IMR-90 (cell line): ENCODE measurements around the gene DNAJC5G. TPM values are rescaled to one million over a fixed set of nuclear protein-coding genes. Genes with fewer than 3 reads are reported as not detected.
A peak's percentile ranks its signal among the peaks of the same experiment; 100 is the strongest.

ENCODE experiments used
- ATAC-seq: fragments of 200-7000 bp; cut with Tn5 transposase; 2 replicates; pipeline ENCODE4 v1.9.1; 2020; ENCODE audit warnings: low read depth, mild to moderate bottlenecking, moderate library complexity
- BruUV-seq: library from RNA; stranded (reverse); fragments of 400-500 nt; replicated peaks from 2 replicates; lab custom pipeline; 2021; lab: Mats Ljungman, UMichigan
- CTCF ChIA-PET: fragments of 300-600 bp; formaldehyde crosslinking; extraction: SDS; loops from one replicate; lab custom pipeline; 2021; ENCODE audit warnings: antibody characterized with exemption; lab: Yijun Ruan, JAX
- POLR2A ChIA-PET: fragments of 300-600 bp; sonication (Branson Sonifier 250); formaldehyde crosslinking; loops from one replicate; lab custom pipeline; 2022; ENCODE audit warnings: antibody characterized with exemption; ENCODE audit not compliant: unreplicated experiment; lab: Charles Lee
- DNase-seq: peaks from one replicate; pipeline ENCODE4 v3.0.0; 2013
- H2AFZ ChIP-seq: replicated peaks from 2 replicates; pipeline ENCODE3; 2013; ENCODE audit warnings: low read length, mild to moderate bottlenecking; ENCODE audit not compliant: poor library complexity
- H2AK5ac ChIP-seq: 2 replicates; pipeline ENCODE4 v1.6.1; 2013; ENCODE audit warnings: low read depth, low read length, inconsistent platforms
- H2AK9ac ChIP-seq: replicated peaks from 2 replicates; pipeline ENCODE3; 2013; ENCODE audit warnings: mild to moderate bottlenecking, low read depth, low read length, moderate library complexity; ENCODE audit not compliant: poor library complexity
- H2BK120ac ChIP-seq: 2 replicates; pipeline ENCODE4 v1.6.1; 2013; ENCODE audit warnings: low read depth, low read length, inconsistent platforms
- H2BK15ac ChIP-seq: 3 replicates; pipeline ENCODE4 v1.6.1; 2013; ENCODE audit warnings: low read depth, low read length, inconsistent platforms
- H2BK20ac ChIP-seq: 2 replicates; pipeline ENCODE4 v1.6.1; 2013; ENCODE audit warnings: low read depth, mild to moderate bottlenecking, inconsistent platforms, low read length, moderate library complexity
- H2BK5ac ChIP-seq: 2 replicates; pipeline ENCODE4 v1.6.1; 2013; ENCODE audit warnings: mild to moderate bottlenecking, low read depth, low read length, inconsistent platforms; ENCODE audit not compliant: poor library complexity, severe bottlenecking
- H3K14ac ChIP-seq: replicated peaks from 2 replicates; pipeline ENCODE4 v1.6.1; 2013; ENCODE audit warnings: low read depth, low read length, inconsistent platforms
- H3K18ac ChIP-seq: 2 replicates; pipeline ENCODE4 v1.6.1; 2013; ENCODE audit warnings: low read depth, low read length, control low read depth
- H3K23ac ChIP-seq: 2 replicates; pipeline ENCODE4 v1.6.1; 2013; ENCODE audit warnings: low read depth, low read length, inconsistent platforms
- H3K27ac ChIP-seq: 2 replicates; pipeline ENCODE4 v1.5.1; 2013; ENCODE audit warnings: mild to moderate bottlenecking, control low read depth, low read length; ENCODE audit not compliant: insufficient read depth
- H3K27me3 ChIP-seq: 2 replicates; pipeline ENCODE4 v1.6.1; 2013; ENCODE audit warnings: low read length; ENCODE audit not compliant: control insufficient read depth, insufficient read depth
- H3K36me3 ChIP-seq: 2 replicates; pipeline ENCODE4 v1.6.1; 2013; ENCODE audit warnings: low read length, mixed read lengths; ENCODE audit not compliant: control insufficient read depth, insufficient read depth
- H3K4ac ChIP-seq: 2 replicates; pipeline ENCODE4 v1.6.1; 2013; ENCODE audit warnings: low read depth, low read length, inconsistent platforms
- H3K4me1 ChIP-seq: 2 replicates; pipeline ENCODE4 v1.6.1; 2013; ENCODE audit warnings: low read length, mixed read lengths; ENCODE audit not compliant: control insufficient read depth, insufficient read depth
- H3K4me2 ChIP-seq: 2 replicates; pipeline ENCODE4 v1.6.1; 2013; ENCODE audit warnings: low read depth, mild to moderate bottlenecking, control low read depth, low read length, moderate library complexity
- H3K4me3 ChIP-seq: 2 replicates; pipeline ENCODE4 v1.5.1; 2013; ENCODE audit warnings: low read depth, mild to moderate bottlenecking, control low read depth, low read length, moderate library complexity; ENCODE audit not compliant: insufficient read depth
- H3K56ac ChIP-seq: 2 replicates; pipeline ENCODE4 v1.6.1; 2013; ENCODE audit warnings: low read length, inconsistent platforms; ENCODE audit not compliant: insufficient read depth; ENCODE audit errors: extremely low read depth
- H3K79me1 ChIP-seq, 2 experiments: 2 replicates each; pipeline ENCODE4 v1.6.1; 2013; ENCODE audit warnings: low read length in 2 of 2, inconsistent platforms in 1 of 2, low read depth in 1 of 2
- H3K9ac ChIP-seq: 2 replicates; pipeline ENCODE4 v1.6.1; 2013; ENCODE audit warnings: low read depth, low read length, control low read depth
- H3K9me1 ChIP-seq: 2 replicates; pipeline ENCODE4 v1.6.1; 2013; ENCODE audit warnings: low read length, inconsistent platforms; ENCODE audit not compliant: insufficient read depth
- H3K9me3 ChIP-seq: 2 replicates; pipeline ENCODE4 v1.6.1; 2013; ENCODE audit warnings: low read length; ENCODE audit not compliant: control insufficient read depth, insufficient read depth
- H4K20me1 ChIP-seq: 2 replicates; pipeline ENCODE4 v1.6.1; 2013; ENCODE audit warnings: low read length, inconsistent platforms; ENCODE audit not compliant: insufficient read depth
- H4K5ac ChIP-seq: 2 replicates; pipeline ENCODE4 v1.6.1; 2013; ENCODE audit warnings: mild to moderate bottlenecking, low read depth, low read length, control low read depth
- H4K8ac ChIP-seq, 2 experiments: 2 replicates each; pipeline ENCODE4 v1.6.1; 2013; ENCODE audit warnings: low read depth in 2 of 2, low read length in 2 of 2, control low read depth in 1 of 2, inconsistent platforms in 1 of 2
- H4K91ac ChIP-seq: 2 replicates; pipeline ENCODE4 v1.6.1; 2013; ENCODE audit warnings: low read depth, low read length, inconsistent platforms; ENCODE audit not compliant: insufficient read depth
- BHLHE40 ChIP-seq: fragments of 150-350 bp; IDR thresholded peaks from 2 replicates; pipeline ENCODE4 v1.6.1; 2016; ENCODE audit warnings: mild to moderate bottlenecking, low read depth, low read length
- CEBPB ChIP-seq: IDR thresholded peaks from 2 replicates; pipeline ENCODE4 v1.6.1; 2012; ENCODE audit warnings: low read depth, low read length, improper control_type of control experiment
- CHD1 ChIP-seq: IDR thresholded peaks from 2 replicates; pipeline ENCODE4 v1.6.1; 2012; ENCODE audit warnings: low read depth, low read length, improper control_type of control experiment
- FOS ChIP-seq: fragments of 150-350 bp; IDR thresholded peaks from 2 replicates; pipeline ENCODE4 v1.6.1; 2016; ENCODE audit warnings: low read depth, low read length
- MAFK ChIP-seq: IDR thresholded peaks from 2 replicates; pipeline ENCODE4 v1.6.1; 2012; ENCODE audit warnings: low read depth, low read length, improper control_type of control experiment
- MAZ ChIP-seq: IDR thresholded peaks from 2 replicates; pipeline ENCODE4 v1.6.1; 2012; ENCODE audit warnings: low read depth, mild to moderate bottlenecking, low read length, improper control_type of control experiment, moderate library complexity, borderline replicate concordance
- MXI1 ChIP-seq: IDR thresholded peaks from 2 replicates; pipeline ENCODE4 v1.6.1; 2012; ENCODE audit warnings: low read depth, mild to moderate bottlenecking, low read length, moderate library complexity, borderline replicate concordance
- NFE2L2 ChIP-seq: fragments of 150-350 bp; IDR thresholded peaks from 2 replicates; pipeline ENCODE4 v1.6.1; 2016; ENCODE audit warnings: low read depth, mild to moderate bottlenecking, low read length
- POLR2A ChIP-seq: IDR thresholded peaks from 2 replicates; pipeline ENCODE4 v1.6.1; 2012; ENCODE audit warnings: mild to moderate bottlenecking, low read depth, low read length
- RCOR1 ChIP-seq: IDR thresholded peaks from 2 replicates; pipeline ENCODE4 v1.6.1; 2012; ENCODE audit warnings: mild to moderate bottlenecking, low read length, improper control_type of control experiment; ENCODE audit not compliant: insufficient replicate concordance
- SMC3 ChIP-seq: fragments of 150-350 bp; IDR thresholded peaks from 2 replicates; pipeline ENCODE4 v1.6.1; 2016; ENCODE audit warnings: low read depth, mild to moderate bottlenecking, antibody characterized with exemption, low read length, moderate library complexity
- WGBS, 2 experiments: methylation state at CpG; one replicate each; pipeline versions ENCODE4 v1.1.5 to v1.1.7; 2013; ENCODE audit warnings: missing lambda C conversion rate in 2 of 2; ENCODE audit not compliant: insufficient read length in 1 of 2; ENCODE audit errors: extremely low coverage in 2 of 2; 5-methylcytosine and 5-hydroxymethylcytosine counted together
- dilution Hi-C: fragments of 300-500 bp; cut with HindIII; formaldehyde crosslinking; loops from one replicate; pipeline ENCODE4 v1.14.3; 2018; ENCODE audit warnings: low sequenced_read_pairs; ENCODE audit not compliant: unreplicated experiment
- in situ Hi-C: fragments of 300-500 bp; cut with MboI; formaldehyde crosslinking; loops from 3 replicates; pipeline ENCODE4 v1.14.3; 2019; ENCODE audit warnings: low sequenced_read_pairs, inconsistent platforms, mixed read lengths
- intact Hi-C: fragments of 100-400 bp; cut with micrococcal nuclease; formaldehyde crosslinking; loops from 2 replicates; pipeline ENCODE4 v1.10.0; 2022
- polyA plus RNA-seq, 3 experiments: library from polyadenylated mRNA; depleted of rRNA; stranded (reverse); fragments of >200 nt; gene quantifications; 2 replicates each; pipeline ENCODE4 v1.2.3, GENCODE V29; 2012; ENCODE audit warnings: low replicate concordance in 1 of 3
- total RNA-seq: library from RNA; depleted of rRNA; stranded (reverse); fragments of >200 nt; gene quantifications from 2 replicates; pipeline ENCODE4 v1.2.3, GENCODE V29; 2012
- TF ChIP-seq, protein P1 (sequence below): fragments of 150-350 bp; IDR thresholded peaks from 2 replicates; pipeline ENCODE4 v1.6.1; 2017; ENCODE audit warnings: mild to moderate bottlenecking, antibody characterized with exemption, low read length, low read depth
- TF ChIP-seq, protein P2 (sequence below): conservative IDR thresholded peaks from 2 replicates; pipeline ENCODE4 v1.5.1; 2012; ENCODE audit warnings: mild to moderate bottlenecking, low read depth, low read length, improper control_type of control experiment
- TF ChIP-seq, protein P3 (sequence below): fragments of 150-350 bp; IDR thresholded peaks from 2 replicates; pipeline ENCODE4 v1.6.1; 2016; ENCODE audit warnings: low read depth, mild to moderate bottlenecking, low read length, moderate library complexity, borderline replicate concordance

The DNAJC5G gene
- total and polyA plus RNA-seq, 2 of the 4 experiments (the other 2 are of a cell fraction) = not detected

DNA sequence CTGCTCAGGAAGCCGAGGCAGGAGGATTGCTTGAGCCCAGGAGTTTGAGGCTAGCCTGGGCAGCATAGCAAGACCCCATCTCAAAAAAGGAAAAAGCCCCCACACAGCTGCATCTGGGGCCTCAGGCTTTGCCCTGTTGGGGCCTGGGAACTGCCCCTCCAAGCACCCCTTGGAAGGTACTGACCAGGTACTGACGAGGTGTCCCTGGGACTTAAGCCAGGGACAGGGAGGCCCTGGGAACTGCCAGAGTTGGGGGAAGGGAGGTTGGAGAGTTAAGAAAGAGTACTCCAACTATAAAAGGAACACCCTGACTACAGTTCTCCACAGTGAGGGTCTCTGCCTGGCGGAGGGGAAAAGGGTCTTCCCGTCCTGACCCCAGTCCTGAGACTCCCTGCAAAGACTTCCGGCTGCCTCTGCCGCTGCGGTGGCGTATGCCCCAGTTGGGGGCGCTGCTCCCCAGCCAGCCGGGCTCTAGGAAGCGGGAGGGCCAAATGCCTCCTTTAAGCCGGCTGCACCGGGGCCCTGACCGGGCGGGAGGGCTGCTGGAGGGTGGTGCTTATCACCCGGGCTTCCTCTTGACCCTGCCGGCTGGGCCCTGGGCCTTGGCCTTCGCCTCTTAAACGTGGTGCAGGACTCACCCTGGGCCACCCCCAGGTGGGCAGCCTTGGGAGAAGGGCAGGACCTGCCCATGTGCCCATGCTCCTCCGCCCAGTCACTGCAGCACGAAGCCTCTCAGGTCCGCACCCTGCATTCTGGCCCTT, 25.2 kb upstream of the DNAJC5G start:
- H4K5ac ChIP-seq = no peak overlapping the region
- WGBS, 2 experiments = 34% methylated on average over 11 of the region's 22 CpGs; no CpG with 5 or more reads in 1 of the 2 experiments
- H3K14ac ChIP-seq = no peak overlapping the region
- H3K27ac ChIP-seq = no peak overlapping the region
- no peak overlapping the region for H3K4me2 ChIP-seq
- H4K20me1 ChIP-seq = no peaks in the 10 kb centered on the region
- no peak overlapping the region for H2BK5ac ChIP-seq
- H4K91ac ChIP-seq = no peak overlapping the region
- in situ Hi-C loops (no loop called here), dilution Hi-C loops (no loop called here), intact Hi-C loops (loop anchor here (1.0 kb wide), 1 partner anchor 53 kb away; no protein-coding TSS in a partner anchor)
- no TSS peak for BruUV-seq
- H3K4me1 ChIP-seq = peaks cover under 1% of the 10 kb centered on the region
- H2BK20ac ChIP-seq = no peak overlapping the region; the same call in 1 of the 2 replicates
- no peak overlapping the region for H3K4ac ChIP-seq
- H3K36me3 ChIP-seq = peaks cover 2% of the 10 kb centered on the region; the same call in 1 of the 2 replicates
- H3K56ac ChIP-seq = no peak overlapping the region
- ATAC-seq (peak; percentile 81), DNase-seq (peak; percentile 31)
- no peak overlapping the region for H3K23ac ChIP-seq
- no peak overlapping the region for H3K9ac ChIP-seq
- ChIA-PET POLR2A (no interaction called here), CTCF (interaction anchor here (0.6 kb wide), 1 partner anchor 75 kb away, joined by 3 read pairs; no protein-coding TSS in a partner anchor)
- H3K9me1 ChIP-seq = 0 out of 2 replicates have a peak, but pooled peaks cover 2% of the 10 kb centered on the region
- H2AFZ ChIP-seq = peak overlapping the region; percentile 76
- peak overlapping the region; percentile 15 for H2AK9ac ChIP-seq
- H3K9me3 ChIP-seq = no peaks in the 10 kb centered on the region
- peaks cover 11% of the 10 kb centered on the region for H3K27me3 ChIP-seq
- no peak overlapping the region for H2AK5ac ChIP-seq
- H3K4me3 ChIP-seq = no peak overlapping the region
- H3K79me1 ChIP-seq = no peaks in the 10 kb centered on the region
- H4K8ac ChIP-seq = no peak overlapping the region; a peak in 1 of 4 replicates
- no peak overlapping the region for H2BK120ac ChIP-seq
- no peak overlapping the region for H2BK15ac ChIP-seq
- no peak overlapping the region for H3K18ac ChIP-seq
- TF ChIP-seq POLR2A (no peak), RCOR1 (no peak), CEBPB (no peak), MXI1 (no peak), MAFK (no peak), CHD1 (no peak), FOS (no peak), NFE2L2 (no peak), SMC3 (peak; percentile 72), MAZ (no peak), BHLHE40 (no peak)
- TF ChIP-seq, protein P1, sequence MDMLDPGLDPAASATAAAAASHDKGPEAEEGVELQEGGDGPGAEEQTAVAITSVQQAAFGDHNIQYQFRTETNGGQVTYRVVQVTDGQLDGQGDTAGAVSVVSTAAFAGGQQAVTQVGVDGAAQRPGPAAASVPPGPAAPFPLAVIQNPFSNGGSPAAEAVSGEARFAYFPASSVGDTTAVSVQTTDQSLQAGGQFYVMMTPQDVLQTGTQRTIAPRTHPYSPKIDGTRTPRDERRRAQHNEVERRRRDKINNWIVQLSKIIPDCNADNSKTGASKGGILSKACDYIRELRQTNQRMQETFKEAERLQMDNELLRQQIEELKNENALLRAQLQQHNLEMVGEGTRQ = no peak
- TF ChIP-seq, protein P2, sequence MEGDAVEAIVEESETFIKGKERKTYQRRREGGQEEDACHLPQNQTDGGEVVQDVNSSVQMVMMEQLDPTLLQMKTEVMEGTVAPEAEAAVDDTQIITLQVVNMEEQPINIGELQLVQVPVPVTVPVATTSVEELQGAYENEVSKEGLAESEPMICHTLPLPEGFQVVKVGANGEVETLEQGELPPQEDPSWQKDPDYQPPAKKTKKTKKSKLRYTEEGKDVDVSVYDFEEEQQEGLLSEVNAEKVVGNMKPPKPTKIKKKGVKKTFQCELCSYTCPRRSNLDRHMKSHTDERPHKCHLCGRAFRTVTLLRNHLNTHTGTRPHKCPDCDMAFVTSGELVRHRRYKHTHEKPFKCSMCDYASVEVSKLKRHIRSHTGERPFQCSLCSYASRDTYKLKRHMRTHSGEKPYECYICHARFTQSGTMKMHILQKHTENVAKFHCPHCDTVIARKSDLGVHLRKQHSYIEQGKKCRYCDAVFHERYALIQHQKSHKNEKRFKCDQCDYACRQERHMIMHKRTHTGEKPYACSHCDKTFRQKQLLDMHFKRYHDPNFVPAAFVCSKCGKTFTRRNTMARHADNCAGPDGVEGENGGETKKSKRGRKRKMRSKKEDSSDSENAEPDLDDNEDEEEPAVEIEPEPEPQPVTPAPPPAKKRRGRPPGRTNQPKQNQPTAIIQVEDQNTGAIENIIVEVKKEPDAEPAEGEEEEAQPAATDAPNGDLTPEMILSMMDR = peak; percentile 78
- TF ChIP-seq, protein P3, sequence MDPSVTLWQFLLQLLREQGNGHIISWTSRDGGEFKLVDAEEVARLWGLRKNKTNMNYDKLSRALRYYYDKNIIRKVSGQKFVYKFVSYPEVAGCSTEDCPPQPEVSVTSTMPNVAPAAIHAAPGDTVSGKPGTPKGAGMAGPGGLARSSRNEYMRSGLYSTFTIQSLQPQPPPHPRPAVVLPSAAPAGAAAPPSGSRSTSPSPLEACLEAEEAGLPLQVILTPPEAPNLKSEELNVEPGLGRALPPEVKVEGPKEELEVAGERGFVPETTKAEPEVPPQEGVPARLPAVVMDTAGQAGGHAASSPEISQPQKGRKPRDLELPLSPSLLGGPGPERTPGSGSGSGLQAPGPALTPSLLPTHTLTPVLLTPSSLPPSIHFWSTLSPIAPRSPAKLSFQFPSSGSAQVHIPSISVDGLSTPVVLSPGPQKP = no peak
